Measurements from ENCODE around the gene ROBO1.

DNA sequence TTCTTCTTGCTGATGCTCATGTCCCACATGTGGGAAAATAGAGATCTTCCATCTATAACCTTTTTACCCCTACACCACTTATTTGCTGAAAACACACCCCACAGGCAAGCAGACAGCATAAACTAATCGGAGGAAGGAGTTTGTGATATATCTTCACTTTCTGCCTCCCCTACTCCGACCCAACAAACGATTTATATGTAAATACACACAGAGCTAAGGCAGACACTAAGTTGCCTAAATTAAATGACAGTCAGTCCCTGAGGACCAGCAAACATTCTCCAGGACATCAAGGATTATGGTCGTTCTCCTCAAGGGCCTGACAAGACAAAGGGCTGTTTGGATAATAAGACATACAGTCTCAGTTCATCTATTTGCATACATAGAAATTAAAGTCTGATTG lies 552.5 kb downstream of the ROBO1 start:
- TF ChIP-seq CTCF (IDR thresholded peaks at IDR 0.05) (no peak), POLR2A (IDR thresholded peaks at IDR 0.05) (no peak)
